Osteocyte (in vitro differentiated cells): ENCODE data around the gene VPS13A. TPM values are rescaled to one million over a fixed set of nuclear protein-coding genes. Genes with fewer than 3 reads are reported as not detected.

Source experiments
- DNase-seq: peaks from one replicate; pipeline ENCODE4 v3.0.0; 2021; ENCODE audit warnings: mixed read lengths; ENCODE audit not compliant: unreplicated experiment; ENCODE audit errors: extremely low spot score
- H3K27ac Mint-ChIP-seq: one replicate; pipeline ENCODE4 v1.8.0; 2021; ENCODE audit warnings: mild to moderate bottlenecking, mixed read lengths; ENCODE audit not compliant: unreplicated experiment
- H3K27me3 Mint-ChIP-seq: one replicate; pipeline ENCODE4 v1.8.0; 2021; ENCODE audit warnings: mixed read lengths; ENCODE audit not compliant: unreplicated experiment
- H3K36me3 Mint-ChIP-seq: one replicate; pipeline ENCODE4 v1.8.0; 2021; ENCODE audit warnings: mixed read lengths; ENCODE audit not compliant: unreplicated experiment
- H3K4me1 Mint-ChIP-seq: one replicate; pipeline ENCODE4 v1.8.0; 2021; ENCODE audit warnings: mixed read lengths; ENCODE audit not compliant: unreplicated experiment
- H3K4me3 Mint-ChIP-seq: one replicate; pipeline ENCODE4 v1.8.0; 2021; ENCODE audit warnings: mild to moderate bottlenecking, moderate library complexity, mixed read lengths; ENCODE audit not compliant: unreplicated experiment
- H3K9me3 Mint-ChIP-seq: one replicate; pipeline ENCODE4 v1.8.0; 2021; ENCODE audit warnings: mixed read lengths; ENCODE audit not compliant: unreplicated experiment
- total RNA-seq: library from RNA; stranded (reverse); gene quantifications from 2 replicates; pipeline ENCODE4 v1.2.1, GENCODE V29; 2021
- TF ChIP-seq, protein P1 (sequence below): fragments of 200-600 bp; sonication (generic); IDR thresholded peaks from 2 replicates; pipeline ENCODE4 v1.5.0; 2021; ENCODE audit warnings: antibody characterized with exemption, mild to moderate bottlenecking, moderate library complexity

VPS13A gene
- total RNA-seq, 1 donor from 2014 or later, result 31.4 TPM

DNA sequence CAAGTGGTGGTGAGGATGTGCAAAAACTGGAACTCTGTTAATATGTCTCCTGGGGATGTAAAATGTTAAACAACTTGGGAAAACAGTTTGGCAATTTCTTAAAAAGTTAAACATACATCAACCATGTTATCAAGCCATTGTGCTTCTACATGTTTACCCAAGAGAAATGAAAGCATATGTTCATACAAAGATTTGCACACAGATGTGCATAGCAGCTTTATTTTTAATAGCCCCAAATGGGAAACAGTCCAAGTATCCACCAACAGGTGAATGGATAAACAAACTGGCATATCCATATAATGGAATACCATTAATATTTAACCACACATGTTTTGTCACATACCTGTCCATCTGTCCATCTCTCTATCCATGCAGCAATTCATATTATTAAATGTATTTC, 6.2 kb downstream of the VPS13A start:
- no peak for DNase-seq
- Mint-ChIP-seq H3K4me1 (peaks cover 26% of the 10 kb centered on the region), H3K4me3 (no peak overlapping the region), H3K27me3 (no peaks in the 10 kb centered on the region), H3K9me3 (no peaks in the 10 kb centered on the region), H3K27ac (no peak overlapping the region), H3K36me3 (no peaks in the 10 kb centered on the region)
- TF ChIP-seq, protein P1, sequence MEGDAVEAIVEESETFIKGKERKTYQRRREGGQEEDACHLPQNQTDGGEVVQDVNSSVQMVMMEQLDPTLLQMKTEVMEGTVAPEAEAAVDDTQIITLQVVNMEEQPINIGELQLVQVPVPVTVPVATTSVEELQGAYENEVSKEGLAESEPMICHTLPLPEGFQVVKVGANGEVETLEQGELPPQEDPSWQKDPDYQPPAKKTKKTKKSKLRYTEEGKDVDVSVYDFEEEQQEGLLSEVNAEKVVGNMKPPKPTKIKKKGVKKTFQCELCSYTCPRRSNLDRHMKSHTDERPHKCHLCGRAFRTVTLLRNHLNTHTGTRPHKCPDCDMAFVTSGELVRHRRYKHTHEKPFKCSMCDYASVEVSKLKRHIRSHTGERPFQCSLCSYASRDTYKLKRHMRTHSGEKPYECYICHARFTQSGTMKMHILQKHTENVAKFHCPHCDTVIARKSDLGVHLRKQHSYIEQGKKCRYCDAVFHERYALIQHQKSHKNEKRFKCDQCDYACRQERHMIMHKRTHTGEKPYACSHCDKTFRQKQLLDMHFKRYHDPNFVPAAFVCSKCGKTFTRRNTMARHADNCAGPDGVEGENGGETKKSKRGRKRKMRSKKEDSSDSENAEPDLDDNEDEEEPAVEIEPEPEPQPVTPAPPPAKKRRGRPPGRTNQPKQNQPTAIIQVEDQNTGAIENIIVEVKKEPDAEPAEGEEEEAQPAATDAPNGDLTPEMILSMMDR, result no peak

DNA sequence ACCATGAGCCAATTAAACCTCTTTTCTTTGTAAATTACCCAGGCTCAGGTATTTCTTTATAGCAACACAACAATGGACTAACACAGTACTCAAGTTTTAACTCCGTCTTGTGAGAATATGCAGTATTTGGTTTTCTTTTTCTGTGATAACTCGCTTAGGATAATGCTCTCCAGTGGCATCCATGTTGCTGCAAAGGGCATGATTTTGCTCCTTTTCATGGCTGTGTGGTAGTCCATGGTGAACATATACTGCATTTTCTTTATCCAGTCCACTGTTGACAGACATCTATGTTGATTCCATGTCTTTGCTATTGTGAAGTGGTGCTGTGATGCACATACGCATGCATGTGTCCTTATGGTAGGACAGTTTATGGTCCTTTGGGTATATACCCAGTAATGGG, 10.9 kb downstream of the VPS13A start:
- Mint-ChIP-seq H3K27ac (no peak overlapping the region), H3K27me3 (no peaks in the 10 kb centered on the region), H3K9me3 (peaks cover 11% of the 10 kb centered on the region), H3K4me3 (no peak overlapping the region), H3K36me3 (no peaks in the 10 kb centered on the region), H3K4me1 (peaks cover 9% of the 10 kb centered on the region)
- TF ChIP-seq, protein P1, result no peak
- no peak for DNase-seq

DNA sequence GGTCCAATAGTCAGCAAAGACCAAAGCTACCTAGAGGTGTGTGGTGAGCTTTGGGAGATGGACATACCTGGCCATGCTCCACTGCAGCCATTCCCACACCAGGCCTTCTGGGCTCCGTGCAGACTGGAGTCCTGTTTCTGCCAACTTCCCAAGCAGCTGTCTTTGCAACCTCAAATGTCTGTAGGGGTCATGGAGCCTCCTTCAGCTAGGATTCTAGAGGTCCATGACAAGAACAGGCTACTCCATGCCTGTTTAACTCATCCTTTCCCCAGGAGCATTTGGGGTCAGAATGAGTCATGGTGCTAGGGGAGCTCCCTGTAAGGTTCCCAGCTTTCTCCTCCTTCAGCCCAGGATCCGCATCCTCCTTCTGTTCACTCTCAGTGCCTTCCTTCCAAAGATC, 17.1 kb downstream of the VPS13A start:
- H3K9me3 Mint-ChIP-seq, result peaks cover 4% of the 10 kb centered on the region
- no peak for DNase-seq
- H3K27me3 Mint-ChIP-seq, result no peaks in the 10 kb centered on the region
- H3K27ac Mint-ChIP-seq, result no peak overlapping the region
- no peak overlapping the region for H3K4me3 Mint-ChIP-seq
- H3K4me1 Mint-ChIP-seq, result peaks cover 7% of the 10 kb centered on the region
- H3K36me3 Mint-ChIP-seq, result no peaks in the 10 kb centered on the region
- TF ChIP-seq, protein P1, result no peak

DNA sequence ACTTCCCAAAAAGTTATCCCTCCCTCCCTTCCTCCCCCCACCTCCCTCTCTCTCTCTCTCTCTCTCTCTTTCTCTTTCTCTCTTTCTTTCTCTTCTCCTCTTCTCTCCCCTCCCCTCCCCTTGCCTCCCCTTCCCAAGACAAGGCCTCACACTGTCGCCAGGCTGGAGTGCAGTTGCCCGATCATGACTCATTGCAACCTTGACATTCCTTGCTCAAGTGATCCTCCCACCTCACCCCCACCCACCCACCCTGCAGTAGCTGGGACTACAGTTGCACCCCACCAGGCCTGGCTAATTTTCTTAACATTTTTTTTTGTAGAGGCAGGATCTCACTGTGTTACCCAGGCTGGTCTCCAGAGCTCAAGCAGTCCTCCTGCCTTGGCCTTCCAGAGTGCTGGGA, 32.8 kb downstream of the VPS13A start:
- TF ChIP-seq, protein P1, result no peak
- H3K27ac Mint-ChIP-seq, result no peak overlapping the region
- H3K4me1 Mint-ChIP-seq, result peaks cover 7% of the 10 kb centered on the region
- no peaks in the 10 kb centered on the region for H3K27me3 Mint-ChIP-seq
- H3K9me3 Mint-ChIP-seq, result no peaks in the 10 kb centered on the region
- H3K36me3 Mint-ChIP-seq, result peaks cover 13% of the 10 kb centered on the region
- no peak for DNase-seq
- H3K4me3 Mint-ChIP-seq, result no peak overlapping the region

DNA sequence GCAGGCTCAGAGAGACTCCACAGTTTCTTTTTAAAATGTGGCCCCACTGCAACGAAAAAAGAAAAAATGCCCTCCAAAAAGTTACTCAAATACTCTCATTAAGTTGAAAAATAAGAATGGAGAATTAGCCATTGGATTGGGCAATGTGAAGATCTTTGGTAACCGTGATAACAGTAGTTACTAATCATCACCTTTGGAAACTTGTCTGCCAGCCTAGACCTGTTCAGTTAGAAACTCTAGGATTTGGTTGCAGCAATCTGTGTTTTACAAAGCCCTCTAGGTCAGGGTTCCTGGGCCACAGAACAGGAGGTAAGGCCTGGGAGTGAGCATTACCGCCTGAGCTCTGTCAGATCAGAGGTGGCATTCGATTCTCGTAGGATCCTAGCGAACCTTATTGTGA, 34.2 kb downstream of the VPS13A start:
- no peak overlapping the region for H3K27ac Mint-ChIP-seq
- peaks cover 7% of the 10 kb centered on the region for H3K4me1 Mint-ChIP-seq
- TF ChIP-seq, protein P1, result no peak
- DNase-seq, result no peak
- H3K4me3 Mint-ChIP-seq, result no peak overlapping the region
- no peaks in the 10 kb centered on the region for H3K27me3 Mint-ChIP-seq
- peaks cover 11% of the 10 kb centered on the region for H3K36me3 Mint-ChIP-seq
- no peaks in the 10 kb centered on the region for H3K9me3 Mint-ChIP-seq
